SKM-1 treated with dmso at 0.1 percent for 144 hours (cell line): ENCODE data around the gene TMEM150A.
A peak's percentile ranks its signal among the peaks of the same experiment; 100 is the strongest.
"Not testable (repeated sequence)": the region's sequence is repeated elsewhere in the genome, so short reads cannot be mapped to it uniquely, and the experiment has no call there.

ENCODE experiments used
- DNase-seq: peaks from one replicate; lab custom pipeline; 2025; ENCODE audit not compliant: unreplicated experiment; lab: John Stamatoyannopoulos, UW

Gene TMEM150A

GRCh38 chr2:85613717-85614515 is 11.4 kb upstream of the TMEM150A start:
- DNase-seq, result no peak

- peak; percentile 92 for DNase-seq
Measured at GRCh38 chr2:85611705-85612587, 9.4 kb upstream of the TMEM150A start, which contains the start of gene C2orf68. C2orf68 (minus strand) TSS chr2:85612066; CDS start chr2:85611984, 82 bp downstream.

GRCh38 chr2:85611217-85611704 is 8.8 kb upstream of the TMEM150A start:
- no peak for DNase-seq

- DNase-seq, result no peak
Measured at GRCh38 chr2:85607268-85608215, 5.0 kb upstream of the TMEM150A start.

- DNase-seq, result no peak
Measured at GRCh38 chr2:85606116-85606455, 3.6 kb upstream of the TMEM150A start.

GRCh38 chr2:85605406-85606115 is 3.1 kb upstream of the TMEM150A start:
- no peak for DNase-seq

- no peak for DNase-seq
Measured at GRCh38 chr2:85604568-85605339, 2.3 kb upstream of the TMEM150A start.

GRCh38 chr2:85604133-85604444 is 1.6 kb upstream of the TMEM150A start:
- not testable (repeated sequence) for DNase-seq

- no peak for DNase-seq
Measured at GRCh38 chr2:85601771-85602475, 575 bp downstream of the TMEM150A start.

- no peak for DNase-seq
Measured at GRCh38 chr2:85600951-85601770, 1.3 kb downstream of the TMEM150A start.

GRCh38 chr2:85600235-85600575 is 2.3 kb downstream of the TMEM150A start:
- DNase-seq, result no peak

GRCh38 chr2:85599468-85600234 is 2.8 kb downstream of the TMEM150A start:
- no peak for DNase-seq

GRCh38 chr2:85598594-85599340 is 3.7 kb downstream of the TMEM150A start:
- no peak for DNase-seq

GRCh38 chr2:85597241-85597640 is 5.3 kb downstream of the TMEM150A start:
- DNase-seq, result no peak

- DNase-seq, result no peak
Measured at GRCh38 chr2:85596486-85597143, 5.9 kb downstream of the TMEM150A start.

GRCh38 chr2:85596026-85596333 is 6.5 kb downstream of the TMEM150A start:
- no peak for DNase-seq
